ENCODE results near the gene RAB25. TPM values are rescaled to one million over a fixed set of nuclear protein-coding genes. Genes with fewer than 3 reads are reported as not detected.

RAB25 gene
- total RNA-seq, 1 experiment from 2014 or later: 18.1 TPM

DNA sequence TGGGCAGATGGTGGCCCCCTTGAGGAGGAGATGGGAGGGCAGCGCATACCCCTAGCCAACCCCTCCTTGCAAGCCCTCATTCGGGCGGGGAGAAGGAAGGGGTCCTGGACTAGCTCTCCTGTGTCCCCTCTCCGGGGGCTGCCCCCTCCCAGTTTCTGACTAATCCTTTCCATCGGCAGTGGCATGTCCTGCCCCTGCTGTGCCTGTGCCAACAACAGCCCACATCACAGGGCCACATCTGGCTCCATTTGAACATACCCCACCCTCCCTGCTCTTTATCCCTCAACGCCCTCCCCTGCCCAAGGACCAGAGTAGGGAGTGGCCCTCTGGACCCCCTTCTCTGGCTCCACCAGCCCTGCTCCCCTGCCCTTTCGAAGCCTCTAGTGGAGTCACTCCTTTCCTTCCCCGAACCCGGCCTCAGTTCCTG, 42.6 kb downstream of the RAB25 start:
- no peaks in the 10 kb centered on the region for H3K36me3 ChIP-seq (ENCODE audit: low read depth, low read length)
- DNase-seq: peak; percentile 45
- H3K4me2 ChIP-seq (ENCODE audit: low read length): peak overlapping the region; percentile 25; the same call in 1 of the 2 replicates
- TF ChIP-seq EZH2phosphoT487 (IDR thresholded peaks at IDR 0.05; ENCODE audit: borderline replicate concordance, low read length): no peak
- TF ChIP-seq EZH2 (IDR thresholded peaks at IDR 0.05; ENCODE audit: low read length, unreplicated experiment): no peak
- TF ChIP-seq, protein P1, sequence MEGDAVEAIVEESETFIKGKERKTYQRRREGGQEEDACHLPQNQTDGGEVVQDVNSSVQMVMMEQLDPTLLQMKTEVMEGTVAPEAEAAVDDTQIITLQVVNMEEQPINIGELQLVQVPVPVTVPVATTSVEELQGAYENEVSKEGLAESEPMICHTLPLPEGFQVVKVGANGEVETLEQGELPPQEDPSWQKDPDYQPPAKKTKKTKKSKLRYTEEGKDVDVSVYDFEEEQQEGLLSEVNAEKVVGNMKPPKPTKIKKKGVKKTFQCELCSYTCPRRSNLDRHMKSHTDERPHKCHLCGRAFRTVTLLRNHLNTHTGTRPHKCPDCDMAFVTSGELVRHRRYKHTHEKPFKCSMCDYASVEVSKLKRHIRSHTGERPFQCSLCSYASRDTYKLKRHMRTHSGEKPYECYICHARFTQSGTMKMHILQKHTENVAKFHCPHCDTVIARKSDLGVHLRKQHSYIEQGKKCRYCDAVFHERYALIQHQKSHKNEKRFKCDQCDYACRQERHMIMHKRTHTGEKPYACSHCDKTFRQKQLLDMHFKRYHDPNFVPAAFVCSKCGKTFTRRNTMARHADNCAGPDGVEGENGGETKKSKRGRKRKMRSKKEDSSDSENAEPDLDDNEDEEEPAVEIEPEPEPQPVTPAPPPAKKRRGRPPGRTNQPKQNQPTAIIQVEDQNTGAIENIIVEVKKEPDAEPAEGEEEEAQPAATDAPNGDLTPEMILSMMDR (conservative IDR thresholded peaks at IDR 0.05; ENCODE audit: low read depth, low read length): no peak
- no TSS peak for BruUV-seq (replicated peaks)
- no peaks in the 10 kb centered on the region for H4K20me1 ChIP-seq (ENCODE audit: low read length)
- H3K4me1 ChIP-seq (ENCODE audit: insufficient read depth, low read length): peaks cover 71% of the 10 kb centered on the region
- peak; percentile 4; the same call in 1 of the 2 replicates for ATAC-seq
- POLR2A ChIA-PET (ENCODE audit: unreplicated experiment): interaction anchor here (0.6 kb wide), 3 partner anchors 12 to 27 kb away, joined by 3 read pairs; no protein-coding TSS in a partner anchor
- no peaks in the 10 kb centered on the region for H3F3A ChIP-seq (ENCODE audit: low read length, unreplicated experiment)
- H3K27me3 ChIP-seq (ENCODE audit: low read length): no peaks in the 10 kb centered on the region
- H3K27ac ChIP-seq (ENCODE audit: low read length): peak overlapping the region; percentile 78
- H3K79me2 ChIP-seq (ENCODE audit: low read length): no peaks in the 10 kb centered on the region
- CTCF ChIA-PET: no interaction called here
- no peak overlapping the region for H3K4me3 ChIP-seq (ENCODE audit: low read length)
- no peaks in the 10 kb centered on the region for H3K9me2 ChIP-seq (replicated peaks; ENCODE audit: low read length)
- peak overlapping the region; percentile 50 for H3K9ac ChIP-seq (ENCODE audit: low read length)
- intact Hi-C loops (cut with micrococcal nuclease): no loop called here
- H3K9me3 ChIP-seq (ENCODE audit: low read length): no peaks in the 10 kb centered on the region
- H2AFZ ChIP-seq (ENCODE audit: low read length): no peak overlapping the region

DNA sequence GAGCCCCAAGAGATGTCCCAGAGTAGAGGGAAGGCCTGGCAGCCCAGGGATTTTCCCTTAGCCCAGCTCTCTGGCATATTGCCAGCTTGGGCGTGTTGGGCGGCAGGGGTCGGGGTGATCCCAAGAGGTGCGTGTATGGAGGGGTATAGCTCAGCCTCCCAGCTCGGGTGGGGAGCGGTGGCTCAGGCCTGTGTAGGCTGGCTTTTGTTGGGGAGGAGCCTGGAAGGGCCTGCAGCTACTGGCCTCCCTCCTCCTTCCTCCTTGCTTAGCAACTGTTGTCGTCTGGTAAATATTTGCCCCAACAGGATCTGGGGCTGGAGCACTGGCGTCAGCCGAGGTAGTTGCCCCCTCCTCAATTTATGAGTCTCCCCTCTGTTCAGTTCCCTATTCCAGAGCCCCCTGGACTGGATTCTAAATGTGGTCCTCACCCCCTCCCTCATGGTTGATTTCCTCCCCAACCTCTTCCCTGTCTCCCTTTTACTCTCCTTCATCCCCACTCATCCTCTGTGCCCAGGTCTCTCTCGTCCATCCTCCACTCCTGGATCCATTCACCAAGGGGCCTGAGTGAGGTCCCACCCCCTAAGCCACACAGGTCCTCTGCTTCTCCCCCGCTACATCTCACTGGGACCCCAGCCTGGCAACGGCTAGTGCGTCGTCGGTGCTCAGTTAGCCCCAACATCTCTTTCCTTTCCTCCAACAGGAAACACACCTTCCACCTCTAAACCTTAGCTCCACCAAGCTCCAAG, 43.3 kb downstream of the RAB25 start:
- peak; percentile 55 for ATAC-seq
- H3F3A ChIP-seq (ENCODE audit: low read length, unreplicated experiment): no peaks in the 10 kb centered on the region
- no peak overlapping the region for H2AFZ ChIP-seq (ENCODE audit: low read length)
- H3K27me3 ChIP-seq (ENCODE audit: low read length): no peaks in the 10 kb centered on the region
- H3K4me2 ChIP-seq (ENCODE audit: low read length): peak overlapping the region; percentile 25; the same call in 1 of the 2 replicates
- TF ChIP-seq, protein P1 (conservative IDR thresholded peaks at IDR 0.05; ENCODE audit: low read depth, low read length): no peak
- TF ChIP-seq EZH2phosphoT487 (IDR thresholded peaks at IDR 0.05; ENCODE audit: borderline replicate concordance, low read length) (no peak), EZH2 (IDR thresholded peaks at IDR 0.05; ENCODE audit: low read length, unreplicated experiment) (no peak)
- H3K9me3 ChIP-seq (ENCODE audit: low read length): no peaks in the 10 kb centered on the region
- BruUV-seq (replicated peaks): no TSS peak
- ChIA-PET POLR2A (ENCODE audit: unreplicated experiment) (interaction anchor here (0.6 kb wide), 3 partner anchors 12 to 26 kb away, joined by 3 read pairs; no protein-coding TSS in a partner anchor), CTCF (no interaction called here)
- H4K20me1 ChIP-seq (ENCODE audit: low read length): no peaks in the 10 kb centered on the region
- H3K9ac ChIP-seq (ENCODE audit: low read length): peak overlapping the region; percentile 50
- peaks cover 75% of the 10 kb centered on the region for H3K4me1 ChIP-seq (ENCODE audit: insufficient read depth, low read length)
- peak; percentile 62 for DNase-seq
- H3K36me3 ChIP-seq (ENCODE audit: low read depth, low read length): no peaks in the 10 kb centered on the region
- no peak overlapping the region for H3K4me3 ChIP-seq (ENCODE audit: low read length)
- intact Hi-C loops (cut with micrococcal nuclease): no loop called here
- no peaks in the 10 kb centered on the region for H3K9me2 ChIP-seq (replicated peaks; ENCODE audit: low read length)
- no peaks in the 10 kb centered on the region for H3K79me2 ChIP-seq (ENCODE audit: low read length)
- peak overlapping the region; percentile 78 for H3K27ac ChIP-seq (ENCODE audit: low read length)

Data from PC-3 (cell line).